ENCODE results near the gene C9orf43. TPM values are rescaled to one million over a fixed set of nuclear protein-coding genes. Genes with fewer than 3 reads are reported as not detected.

The C9orf43 gene
- total RNA-seq, 1 experiment from 2014 or later = 1.3 TPM

Other genes starting within 250 kb of the C9orf43 start
- 6.6 and 7.7 TPM in 2 replicates for gene FKBP15, start 189.5 kb upstream of the C9orf43 start, total RNA-seq (2014; rRNA removed; shearing (Covaris generic))
- gene SLC31A1, start 189.2 kb upstream of the C9orf43 start, total RNA-seq (2014; rRNA removed; shearing (Covaris generic)) = 18.0 and 24.5 TPM in 2 replicates
- gene CDC26, start 135.2 kb upstream of the C9orf43 start, total RNA-seq (2014; rRNA removed; shearing (Covaris generic)) = 46.5 and 53.3 TPM in 2 replicates
- 51.8 and 52.9 TPM in 2 replicates for gene PRPF4, start 135.1 kb upstream of the C9orf43 start, total RNA-seq (2014; rRNA removed; shearing (Covaris generic))
- not detected in 2 replicates for gene RNF183, start 107.4 kb upstream of the C9orf43 start, total RNA-seq (2014; rRNA removed; shearing (Covaris generic))
- 1.9 and 3.3 TPM in 2 replicates for gene WDR31, start 70.5 kb upstream of the C9orf43 start, total RNA-seq (2014; rRNA removed; shearing (Covaris generic))
- gene BSPRY, start 61.2 kb upstream of the C9orf43 start, total RNA-seq (2014; rRNA removed; shearing (Covaris generic)) = 0.64 TPM in 1 of 2 replicates, not detected in the other
- 26.1 and 26.3 TPM in 2 replicates for gene HDHD3, start 33.8 kb upstream of the C9orf43 start, total RNA-seq (2014; rRNA removed; shearing (Covaris generic))
- 11.3 and 13.7 TPM in 2 replicates for gene ALAD, start 9.5 kb upstream of the C9orf43 start, total RNA-seq (2014; rRNA removed; shearing (Covaris generic))
- gene POLE3, start 72 bp upstream of the C9orf43 start, total RNA-seq (2014; rRNA removed; shearing (Covaris generic)) = 94.5 and 116 TPM in 2 replicates
- gene RGS3, start 53.0 kb downstream of the C9orf43 start, total RNA-seq (2014; rRNA removed; shearing (Covaris generic)) = 117 and 144 TPM in 2 replicates